ENCODE measurements around the gene PTPN1.
A peak's percentile ranks its signal among the peaks of the same experiment; 100 is the strongest.

Gene PTPN1

GRCh38 chr20:50521221-50522052, 11.3 kb downstream of the PTPN1 start:
- no peak overlapping the region for H2AFZ ChIP-seq (ENCODE audit: low read length)
- H3K79me2 ChIP-seq (ENCODE audit: insufficient read depth, low read length), result peaks cover 90% of the 10 kb centered on the region
- peak overlapping the region; percentile 83 for H3K4me2 ChIP-seq (ENCODE audit: low read depth, low read length, poor library complexity, severe bottlenecking)
- H3K36me3 ChIP-seq (ENCODE audit: insufficient read depth, low read length), result no peaks in the 10 kb centered on the region
- TF ChIP-seq EZH2phosphoT487 (IDR thresholded peaks at IDR 0.05; ENCODE audit: borderline replicate concordance) (no peak), CTCF (conservative IDR thresholded peaks at IDR 0.05; ENCODE audit: low read length) (no peak)
- no peak overlapping the region for H3K4me3 ChIP-seq (ENCODE audit: low read length, poor library complexity, severe bottlenecking)
- H3K9me2 ChIP-seq (replicated peaks; ENCODE audit: low read depth, low read length), result no peaks in the 10 kb centered on the region
- no peaks in the 10 kb centered on the region for H3K9me3 ChIP-seq (ENCODE audit: insufficient read depth, low read depth, low read length)
- H3K4me1 ChIP-seq (ENCODE audit: insufficient read depth, low read length, poor library complexity, severe bottlenecking), result peaks cover 85% of the 10 kb centered on the region
- H3K9ac ChIP-seq (ENCODE audit: low read depth, low read length, poor library complexity, severe bottlenecking), result no peak overlapping the region
- no peaks in the 10 kb centered on the region for H3F3A ChIP-seq (ENCODE audit: low read depth)
- no peaks in the 10 kb centered on the region for H3K27me3 ChIP-seq (ENCODE audit: insufficient read depth, low read length, poor library complexity, severe bottlenecking)
- peaks cover 63% of the 10 kb centered on the region for H4K20me1 ChIP-seq (ENCODE audit: insufficient read depth, low read length, poor library complexity, severe bottlenecking)

GRCh38 chr20:50522053-50522674, 12.0 kb downstream of the PTPN1 start:
- Histone ChIP-seq H3K9me2 (replicated peaks; ENCODE audit: low read depth, low read length) (no peaks in the 10 kb centered on the region), H3K4me2 (ENCODE audit: low read depth, low read length, poor library complexity, severe bottlenecking) (no peak overlapping the region), H3K4me3 (ENCODE audit: low read length, poor library complexity, severe bottlenecking) (no peak overlapping the region), H3K79me2 (ENCODE audit: insufficient read depth, low read length) (peaks cover 90% of the 10 kb centered on the region), H3K27me3 (ENCODE audit: insufficient read depth, low read length, poor library complexity, severe bottlenecking) (no peaks in the 10 kb centered on the region), H3K36me3 (ENCODE audit: insufficient read depth, low read length) (no peaks in the 10 kb centered on the region; the same call in 1 of the 2 replicates), H4K20me1 (ENCODE audit: insufficient read depth, low read length, poor library complexity, severe bottlenecking) (peaks cover 61% of the 10 kb centered on the region), H2AFZ (ENCODE audit: low read length) (no peak overlapping the region), H3K9ac (ENCODE audit: low read depth, low read length, poor library complexity, severe bottlenecking) (no peak overlapping the region), H3K9me3 (ENCODE audit: insufficient read depth, low read depth, low read length) (no peaks in the 10 kb centered on the region), H3F3A (ENCODE audit: low read depth) (no peaks in the 10 kb centered on the region), H3K4me1 (ENCODE audit: insufficient read depth, low read length, poor library complexity, severe bottlenecking) (peaks cover 83% of the 10 kb centered on the region)
- TF ChIP-seq EZH2phosphoT487 (IDR thresholded peaks at IDR 0.05; ENCODE audit: borderline replicate concordance) (no peak), CTCF (conservative IDR thresholded peaks at IDR 0.05; ENCODE audit: low read length) (no peak)

DNA sequence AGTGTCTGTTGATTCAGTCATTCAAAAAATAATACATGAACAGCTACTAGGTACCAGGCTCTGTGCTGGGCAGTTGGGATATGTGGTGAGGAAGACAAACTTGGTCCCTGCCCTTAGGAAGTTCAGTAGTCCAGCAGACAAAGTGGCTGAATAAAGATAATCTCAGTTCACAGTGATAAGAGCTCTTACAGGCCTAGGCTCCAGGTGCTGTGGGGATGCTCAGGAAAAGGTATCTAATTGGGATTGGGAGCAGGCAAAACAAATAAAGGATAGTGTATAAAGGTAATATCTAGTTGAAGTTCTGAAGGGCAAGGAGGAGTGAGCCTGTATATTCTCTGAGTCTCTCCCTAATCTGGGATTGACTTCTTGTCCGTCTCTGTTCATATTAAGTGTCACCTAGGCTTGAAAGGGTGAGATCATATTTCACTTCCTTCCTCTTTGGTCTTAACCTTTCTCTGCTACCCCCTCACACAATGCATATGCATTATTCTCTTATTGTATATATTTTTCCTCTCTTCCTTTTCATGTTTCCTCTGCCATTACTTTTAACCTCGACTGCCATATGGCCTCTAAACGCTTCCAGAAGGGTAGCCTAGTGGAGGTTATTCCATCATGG, 13.5 kb downstream of the PTPN1 start:
- H3K9me2 ChIP-seq (replicated peaks; ENCODE audit: low read depth, low read length), result no peaks in the 10 kb centered on the region
- no peaks in the 10 kb centered on the region for H3K27me3 ChIP-seq (ENCODE audit: insufficient read depth, low read length, poor library complexity, severe bottlenecking)
- H2AFZ ChIP-seq (ENCODE audit: low read length), result no peak overlapping the region
- peak overlapping the region; percentile 53 for H3K4me3 ChIP-seq (ENCODE audit: low read length, poor library complexity, severe bottlenecking)
- peak overlapping the region; percentile 64 for H3K4me2 ChIP-seq (ENCODE audit: low read depth, low read length, poor library complexity, severe bottlenecking)
- H3K9ac ChIP-seq (ENCODE audit: low read depth, low read length, poor library complexity, severe bottlenecking), result no peak overlapping the region
- no peaks in the 10 kb centered on the region; the same call in 1 of the 2 replicates for H3K36me3 ChIP-seq (ENCODE audit: insufficient read depth, low read length)
- H3K79me2 ChIP-seq (ENCODE audit: insufficient read depth, low read length), result peaks cover 95% of the 10 kb centered on the region
- H3F3A ChIP-seq (ENCODE audit: low read depth), result no peaks in the 10 kb centered on the region
- TF ChIP-seq CTCF (conservative IDR thresholded peaks at IDR 0.05; ENCODE audit: low read length) (no peak), EZH2phosphoT487 (IDR thresholded peaks at IDR 0.05; ENCODE audit: borderline replicate concordance) (no peak)
- no peaks in the 10 kb centered on the region for H3K9me3 ChIP-seq (ENCODE audit: insufficient read depth, low read depth, low read length)
- peaks cover 68% of the 10 kb centered on the region for H3K4me1 ChIP-seq (ENCODE audit: insufficient read depth, low read length, poor library complexity, severe bottlenecking)
- peaks cover 46% of the 10 kb centered on the region for H4K20me1 ChIP-seq (ENCODE audit: insufficient read depth, low read length, poor library complexity, severe bottlenecking)
